Activated T-cell treated with anti-CD3 and anti-CD28 coated beads for 48 hours (primary cell): Measurements from ENCODE around the gene MMEL1.
"Not testable (repeated sequence)": the region's sequence is repeated elsewhere in the genome, so short reads cannot be mapped to it uniquely, and the experiment has no call there.

Source experiments
- DNase-seq: peaks from one replicate; pipeline ENCODE4 v3.0.0-alpha.2; 2020; ENCODE audit warnings: low read depth

MMEL1 gene

GRCh38 chr1:2628191-2628932 is 4.5 kb downstream of the MMEL1 start:
- DNase-seq, result no peak

- no peak for DNase-seq
Observed at GRCh38 chr1:2627746-2628145, 5.1 kb downstream of the MMEL1 start.

- DNase-seq, result not testable (repeated sequence)
Observed at GRCh38 chr1:2625748-2626147, 7.1 kb downstream of the MMEL1 start.

GRCh38 chr1:2625311-2625710 is 7.5 kb downstream of the MMEL1 start:
- no peak for DNase-seq

- no peak for DNase-seq
Observed at GRCh38 chr1:2624735-2625300, 8.0 kb downstream of the MMEL1 start.

GRCh38 chr1:2623571-2624337 is 9.1 kb downstream of the MMEL1 start:
- no peak for DNase-seq

GRCh38 chr1:2617971-2618470 is 14.8 kb downstream of the MMEL1 start:
- DNase-seq, result no peak

GRCh38 chr1:2614145-2614544 is 18.7 kb downstream of the MMEL1 start:
- DNase-seq, result no peak

- DNase-seq, result no peak
Observed at GRCh38 chr1:2612591-2613365, 20.0 kb downstream of the MMEL1 start.

GRCh38 chr1:2611621-2612437 is 21.0 kb downstream of the MMEL1 start:
- no peak for DNase-seq

- DNase-seq, result peak; percentile 27
Observed at GRCh38 chr1:2611031-2611501, 21.8 kb downstream of the MMEL1 start.

GRCh38 chr1:2610036-2610959 is 22.5 kb downstream of the MMEL1 start:
- DNase-seq, result no peak

- no peak for DNase-seq
Observed at GRCh38 chr1:2609319-2610035, 23.3 kb downstream of the MMEL1 start.

- no peak for DNase-seq
Observed at GRCh38 chr1:2607641-2608091, 25.1 kb downstream of the MMEL1 start.

- no peak for DNase-seq
Observed at GRCh38 chr1:2606881-2607621, 25.8 kb downstream of the MMEL1 start.

GRCh38 chr1:2606396-2606880 is 26.4 kb downstream of the MMEL1 start:
- no peak for DNase-seq

GRCh38 chr1:2605509-2606395 is 27.1 kb downstream of the MMEL1 start:
- DNase-seq, result no peak
